Measurements from ENCODE around the gene KHDRBS1.
"Not testable (repeated sequence)": the region's sequence is repeated elsewhere in the genome, so short reads cannot be mapped to it uniquely, and the experiment has no call there.

Gene KHDRBS1

DNA sequence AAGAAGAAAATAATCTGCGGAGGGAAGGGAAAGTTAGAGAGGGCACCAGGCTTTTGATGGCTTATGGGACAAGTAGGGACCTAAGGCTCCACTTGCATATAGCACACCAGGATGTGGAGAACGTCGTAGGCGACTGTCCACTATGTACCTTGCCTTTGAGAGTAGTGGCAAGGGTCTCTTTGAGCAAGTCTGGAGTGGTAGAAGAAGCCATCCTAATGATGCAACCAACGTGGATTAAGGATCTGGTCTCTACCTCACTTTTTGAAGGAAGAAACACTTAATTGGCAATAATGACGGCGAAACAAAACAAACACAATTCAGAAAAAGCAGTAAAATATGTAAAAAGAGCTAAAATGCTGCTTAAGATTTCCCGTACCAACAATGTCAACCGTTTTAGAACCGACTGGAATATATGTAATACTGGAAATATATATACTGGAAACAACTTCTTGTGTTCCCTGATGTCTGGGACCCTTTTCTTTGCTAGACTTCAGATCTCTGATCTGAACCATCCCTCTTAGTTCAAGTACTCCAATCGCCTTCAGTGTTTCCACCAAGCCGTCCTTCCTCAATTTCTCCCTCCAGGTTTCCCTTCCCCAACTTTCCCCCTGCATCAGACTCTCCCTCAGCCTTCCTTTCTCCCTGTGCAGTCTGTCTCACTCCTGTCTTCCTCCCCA lies 821 bp upstream of the KHDRBS1 start:
- no peak for DNase-seq

DNA sequence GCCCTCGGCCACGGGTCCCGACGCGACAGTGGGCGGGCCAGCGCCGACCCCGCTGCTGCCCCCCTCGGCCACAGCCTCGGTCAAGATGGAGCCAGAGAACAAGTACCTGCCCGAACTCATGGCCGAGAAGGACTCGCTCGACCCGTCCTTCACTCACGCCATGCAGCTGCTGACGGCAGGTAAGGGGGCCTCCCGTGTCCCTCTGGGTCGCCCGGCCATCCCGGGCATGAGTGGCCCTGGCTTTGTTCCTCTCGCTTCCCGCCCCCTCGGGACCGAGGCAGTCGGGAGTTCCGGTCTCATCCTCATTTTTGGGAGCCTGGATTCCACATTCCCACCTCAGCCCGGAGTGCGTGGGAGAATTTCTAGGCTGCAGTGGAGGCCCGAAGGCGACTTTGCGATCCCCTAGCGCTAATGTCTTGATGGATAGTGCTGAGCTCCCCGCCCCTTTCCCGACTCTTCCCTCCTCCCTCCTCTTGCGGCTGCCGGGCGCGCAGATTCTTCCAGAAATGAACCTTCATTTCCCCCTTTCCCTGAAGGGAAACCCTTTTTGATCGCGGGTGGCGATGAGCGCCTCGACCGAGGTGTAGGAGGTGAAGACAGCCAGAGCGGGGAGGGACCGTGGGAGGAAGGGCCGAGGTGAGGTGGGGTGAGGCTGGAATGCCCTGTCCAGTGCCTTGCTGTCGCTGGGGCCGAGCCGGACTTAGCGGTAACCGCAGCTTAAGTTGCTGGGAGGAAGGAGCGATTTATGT lies 705 bp downstream of the KHDRBS1 start:
- DNase-seq, result peak; percentile 33 to 72 (median 59)

DNA sequence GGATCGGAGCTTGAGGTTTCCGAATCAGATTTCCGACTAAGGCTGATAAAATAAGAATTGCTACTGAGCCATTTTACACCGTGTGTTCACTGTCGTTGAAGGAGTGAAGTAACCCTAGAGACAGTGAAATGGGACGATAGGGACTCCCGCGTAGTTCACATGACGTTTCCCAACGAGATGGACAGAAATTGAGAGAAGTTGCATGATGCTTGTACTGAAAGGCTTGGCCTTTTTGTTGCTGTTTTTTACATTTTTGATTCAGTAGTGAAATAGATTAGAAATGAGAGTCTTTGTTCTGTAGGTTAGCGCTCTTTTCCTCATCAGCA lies 1.2 kb downstream of the KHDRBS1 start:
- DNase-seq, result peak in 1 of 4 experiments; percentile 45

GRCh38 chr1:32020339-32020738 lies 6.7 kb downstream of the KHDRBS1 start:
- DNase-seq, result peak in 2 of 4 experiments; percentile 50 to 56

DNA sequence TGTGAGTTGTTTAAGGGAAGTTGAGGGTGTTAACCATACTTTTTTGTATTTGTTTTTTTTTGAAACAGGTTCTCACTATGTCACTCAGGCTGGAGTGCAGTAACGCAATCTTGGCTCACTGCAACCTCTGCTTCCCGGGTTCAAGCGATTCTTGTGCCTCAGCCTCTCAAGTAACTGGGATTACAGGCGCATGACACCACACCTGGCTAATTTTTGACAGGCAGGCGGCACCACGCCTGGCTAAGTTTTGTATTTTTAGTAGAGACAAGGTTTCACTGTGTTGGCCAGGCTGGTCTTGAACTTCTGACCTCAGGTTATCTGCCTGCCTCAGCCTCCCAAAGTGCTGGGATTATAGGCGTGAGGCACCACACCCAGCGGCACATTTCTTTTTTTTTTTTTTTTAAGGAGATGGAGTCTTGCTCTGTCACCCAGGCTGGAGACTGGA lies 7.9 kb downstream of the KHDRBS1 start:
- not testable (repeated sequence) for DNase-seq

- DNase-seq, result no peak
These were observed 9.7 kb downstream of the KHDRBS1 start for GRCh38 chr1:32023351-32023750.

DNA sequence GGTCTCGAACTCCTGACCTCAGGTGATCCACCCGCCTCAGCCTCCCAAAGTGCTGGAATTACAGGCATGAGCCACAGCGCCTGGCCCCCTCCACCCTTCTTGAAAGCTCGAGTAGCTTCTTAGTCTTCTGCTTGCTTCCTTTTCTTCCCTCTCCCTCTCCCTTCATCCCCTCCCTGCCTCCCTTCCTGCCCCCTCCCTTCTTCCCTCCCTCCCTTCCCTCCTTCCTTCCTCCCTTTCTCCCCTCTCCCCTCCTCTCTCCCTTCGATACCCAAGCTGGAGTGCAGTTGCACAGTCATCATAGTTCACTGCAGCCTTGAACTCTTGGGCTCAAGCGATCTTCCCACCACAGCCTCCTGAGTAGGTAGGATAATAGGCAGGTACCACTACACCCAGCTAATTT lies 11.8 kb downstream of the KHDRBS1 start:
- no peak for DNase-seq

GRCh38 chr1:32028746-32029145 lies 15.1 kb downstream of the KHDRBS1 start:
- DNase-seq, result no peak

DNA sequence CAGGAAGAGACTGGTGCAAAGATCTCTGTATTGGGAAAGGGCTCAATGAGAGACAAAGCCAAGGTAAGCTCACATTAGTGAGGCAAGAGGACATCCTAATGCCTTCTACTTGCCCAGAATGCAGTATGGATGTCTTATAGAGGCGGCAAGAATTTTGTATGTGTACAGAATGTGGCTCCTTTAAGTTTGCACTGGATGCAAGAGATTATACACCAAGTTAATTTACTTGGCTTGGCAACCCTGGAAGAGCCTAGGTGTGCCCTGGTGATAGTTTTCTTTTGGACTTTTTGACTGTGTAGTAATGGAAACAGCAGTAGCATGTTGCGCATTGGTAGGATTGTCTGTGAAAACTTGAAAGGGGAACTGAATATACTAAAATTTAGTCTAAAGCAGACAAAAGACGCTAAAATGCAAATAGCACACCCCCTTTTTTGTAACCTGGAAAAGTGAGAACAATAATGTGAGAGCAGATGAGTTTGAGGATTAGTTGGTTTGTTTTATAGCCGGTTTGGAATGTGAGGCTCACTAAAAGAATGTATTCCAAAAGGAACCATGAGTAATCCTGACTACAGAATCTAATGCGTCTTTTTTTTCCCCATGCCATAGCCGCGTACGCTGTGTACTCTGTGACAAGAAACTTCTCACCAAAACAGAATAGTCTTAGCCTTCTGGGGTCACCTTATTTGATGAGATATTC lies 18.1 kb downstream of the KHDRBS1 start:
- no peak for DNase-seq

- no peak for DNase-seq
These were observed 18.6 kb downstream of the KHDRBS1 start for GRCh38 chr1:32032275-32032615.

- no peak for DNase-seq
These were observed 21.5 kb downstream of the KHDRBS1 start for GRCh38 chr1:32035119-32035518.

GRCh38 chr1:32040711-32041110 lies 27.0 kb downstream of the KHDRBS1 start:
- no peak for DNase-seq

- DNase-seq, result no peak
These were observed 28.7 kb downstream of the KHDRBS1 start for GRCh38 chr1:32042330-32042729.

DNA sequence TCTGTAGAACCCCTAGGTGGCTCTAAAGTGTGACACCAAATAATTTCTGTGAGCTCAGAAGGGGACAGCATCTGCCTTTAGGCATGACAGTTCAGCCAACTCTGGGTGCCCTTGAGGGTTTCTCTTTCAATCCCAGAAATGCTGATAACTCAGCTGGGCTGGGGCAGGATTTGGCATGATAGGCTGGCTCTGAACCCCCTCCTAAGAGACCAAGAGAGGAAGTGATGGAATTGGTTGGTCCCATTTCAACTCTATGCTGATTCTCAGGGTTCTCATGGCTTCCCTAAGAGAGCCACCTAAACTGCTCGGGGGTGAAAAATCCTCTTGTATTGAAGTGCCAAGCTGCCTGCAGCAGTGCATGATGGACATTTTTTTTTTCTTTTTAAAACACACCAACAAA lies 30.6 kb downstream of the KHDRBS1 start:
- DNase-seq, result no peak

GRCh38 chr1:32045772-32046171 lies 32.1 kb downstream of the KHDRBS1 start:
- DNase-seq, result peak; percentile 74 to 92 (median 82)

DNA sequence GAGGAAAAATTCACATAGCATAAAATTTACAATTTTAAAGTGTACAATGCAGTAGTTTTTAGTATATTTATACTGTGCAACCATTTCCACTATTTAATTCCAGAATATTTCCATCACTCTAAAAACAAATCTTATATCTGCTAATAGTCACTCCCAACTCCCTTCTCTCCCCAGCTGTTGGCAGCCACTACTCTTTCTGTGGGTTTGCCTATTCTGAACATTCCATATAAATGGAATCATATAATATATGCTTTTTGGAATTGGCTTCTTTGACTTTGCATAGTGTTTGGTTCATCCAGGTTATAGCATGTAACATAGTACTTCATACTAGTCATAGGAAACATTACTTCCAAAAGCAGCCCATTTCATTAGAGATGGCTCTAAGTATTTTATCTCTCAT lies 34.0 kb downstream of the KHDRBS1 start:
- no peak for DNase-seq

GRCh38 chr1:32048440-32048839 lies 34.8 kb downstream of the KHDRBS1 start:
- no peak for DNase-seq

DNA sequence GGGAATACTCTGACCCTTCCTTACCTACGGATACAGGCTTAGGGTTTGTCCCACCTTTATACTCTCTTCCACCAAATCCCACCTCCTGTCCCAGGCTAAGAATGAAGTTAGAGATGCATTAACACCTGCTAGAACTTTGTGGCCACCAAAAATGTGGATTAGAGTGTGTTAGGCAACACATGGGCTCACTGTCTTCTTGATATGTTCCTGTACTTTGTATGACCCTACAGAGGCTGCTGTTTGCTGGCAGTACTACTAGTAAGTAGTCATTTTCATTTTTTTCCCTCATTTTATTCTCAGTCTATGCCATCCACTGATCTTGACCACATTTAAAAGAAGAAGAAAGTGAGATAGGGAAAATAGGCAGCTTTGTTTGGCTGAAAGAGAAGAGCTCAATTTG lies 38.0 kb downstream of the KHDRBS1 start:
- no peak for DNase-seq

GRCh38 chr1:32052887-32053286 lies 39.2 kb downstream of the KHDRBS1 start:
- peak in 2 of 4 experiments; percentile 20 to 25 for DNase-seq

DNA sequence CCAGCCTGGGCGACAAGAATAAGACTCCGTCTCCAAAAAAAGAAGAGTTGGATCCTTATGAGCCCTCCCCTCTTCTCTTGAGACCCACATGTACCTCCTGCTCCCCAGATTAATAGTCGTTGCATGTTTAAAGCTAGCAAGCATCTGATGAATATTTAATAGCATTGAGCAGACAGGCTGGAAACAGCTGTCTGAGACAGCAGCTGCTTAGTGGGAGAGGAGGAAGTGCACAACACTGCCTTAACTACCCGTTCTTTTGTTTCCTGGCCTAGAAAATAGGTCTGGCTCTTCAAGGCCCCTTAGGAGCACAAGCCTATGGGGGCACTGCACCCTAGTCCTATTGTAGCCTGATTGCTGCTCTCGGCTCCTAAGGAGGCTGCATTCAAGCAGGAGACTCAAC lies 41.7 kb downstream of the KHDRBS1 start:
- no peak for DNase-seq

- DNase-seq, result no peak
These were observed 42.9 kb downstream of the KHDRBS1 start for GRCh38 chr1:32056598-32056997.

GRCh38 chr1:32060914-32061313 lies 47.2 kb downstream of the KHDRBS1 start:
- no peak for DNase-seq

GRCh38 chr1:32062867-32063230 lies 49.2 kb downstream of the KHDRBS1 start:
- no peak for DNase-seq

DNA sequence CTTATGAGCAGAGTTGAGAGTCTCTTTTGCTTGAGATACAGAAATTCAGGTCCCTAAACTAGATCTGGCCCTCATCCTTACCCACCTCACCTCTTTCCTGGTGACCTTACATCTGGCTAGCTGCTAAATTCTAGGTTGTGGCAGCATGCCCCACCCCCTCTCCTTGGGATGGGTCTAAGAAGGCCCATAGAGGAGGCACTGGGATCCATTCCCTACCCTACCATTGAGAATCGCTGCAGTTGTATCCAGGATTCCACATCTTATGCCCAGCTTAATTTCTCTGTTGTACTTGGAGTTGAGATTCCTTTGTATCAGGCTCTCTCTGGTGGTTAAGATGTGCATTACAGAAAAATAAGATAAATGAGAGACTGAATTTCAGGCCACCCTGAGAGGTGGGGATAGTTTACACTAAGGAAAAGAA lies 49.6 kb downstream of the KHDRBS1 start:
- DNase-seq, result peak in 3 of 4 experiments; percentile 17 to 64 (median 50)

Data from suppressor macrophage (primary cell).